Colonic mucosa (tissue), 4 donors: Measurements from ENCODE around the gene ASCL2. TPM values are rescaled to one million over a fixed set of nuclear protein-coding genes. Genes with fewer than 3 reads are reported as not detected.

ENCODE experiments used
- DNase-seq: peaks from one replicate; pipeline ENCODE4 v3.0.0-alpha.2; 2020
- H3K27ac ChIP-seq: fragments of 200-600 bp; one replicate; pipeline ENCODE4 v1.8.0; 2021
- H3K27me3 ChIP-seq: fragments of 200-600 bp; one replicate; pipeline ENCODE4 v1.8.0; 2021
- H3K36me3 ChIP-seq: fragments of 200-600 bp; one replicate; pipeline ENCODE4 v1.8.0; 2021
- H3K4me1 ChIP-seq: fragments of 200-600 bp; one replicate; pipeline ENCODE4 v1.8.0; 2021; ENCODE audit warnings: mild to moderate bottlenecking
- H3K4me3 ChIP-seq: fragments of 200-600 bp; one replicate; pipeline ENCODE4 v1.8.0; 2021
- H3K9ac ChIP-seq, 2 donors: one replicate each; pipeline ENCODE4 v1.7.0; 2013; ENCODE audit warnings: control low read depth in 2 of 2, low read depth in 2 of 2, low read length in 2 of 2
- H3K9me3 ChIP-seq: fragments of 200-600 bp; one replicate; pipeline ENCODE4 v1.8.0; 2021
- intact Hi-C: fragments of 100-400 bp; cut with DNase I; formaldehyde crosslinking; loops from one replicate; pipeline ENCODE4 v1.14.1; 2022
- total RNA-seq, 2 donors: library from RNA; stranded (reverse); fragmentation: NEBNext Ultra II Directional in 1 of 2; extraction: Animal tissue kit (Norgen Biotek cat#: 25700) in 1 of 2; gene quantifications; one replicate each; pipeline ENCODE4 v1.2.1, GENCODE V29; 2021
- TF ChIP-seq, protein P1 (sequence below): fragments of 200-600 bp; IDR thresholded peaks from one replicate; pipeline ENCODE4 v1.8.0; 2022; ENCODE audit warnings: antibody characterized with exemption, mild to moderate bottlenecking
- donor health status: healthy.
- donor health status: DM: no; HTN: no; CAD: no.
- donor health status: DM: no; HTN: no; CAD: no.

ASCL2 gene
- total RNA-seq, 2 donors from 2014 or later: 4.8 to 16.4 TPM

GRCh38 chr11:2313051-2313951 is 42.9 kb upstream of the ASCL2 start:
- Histone ChIP-seq H3K27me3 (no peaks in the 10 kb centered on the region), H3K9ac (no peak overlapping the region), H3K4me3 (no peak overlapping the region), H3K36me3 (no peaks in the 10 kb centered on the region), H3K4me1 (no peaks in the 10 kb centered on the region), H3K9me3 (no peaks in the 10 kb centered on the region), H3K27ac (no peak overlapping the region)
- intact Hi-C loops: no loop called here
- DNase-seq: no peak
- TF ChIP-seq, protein P1, sequence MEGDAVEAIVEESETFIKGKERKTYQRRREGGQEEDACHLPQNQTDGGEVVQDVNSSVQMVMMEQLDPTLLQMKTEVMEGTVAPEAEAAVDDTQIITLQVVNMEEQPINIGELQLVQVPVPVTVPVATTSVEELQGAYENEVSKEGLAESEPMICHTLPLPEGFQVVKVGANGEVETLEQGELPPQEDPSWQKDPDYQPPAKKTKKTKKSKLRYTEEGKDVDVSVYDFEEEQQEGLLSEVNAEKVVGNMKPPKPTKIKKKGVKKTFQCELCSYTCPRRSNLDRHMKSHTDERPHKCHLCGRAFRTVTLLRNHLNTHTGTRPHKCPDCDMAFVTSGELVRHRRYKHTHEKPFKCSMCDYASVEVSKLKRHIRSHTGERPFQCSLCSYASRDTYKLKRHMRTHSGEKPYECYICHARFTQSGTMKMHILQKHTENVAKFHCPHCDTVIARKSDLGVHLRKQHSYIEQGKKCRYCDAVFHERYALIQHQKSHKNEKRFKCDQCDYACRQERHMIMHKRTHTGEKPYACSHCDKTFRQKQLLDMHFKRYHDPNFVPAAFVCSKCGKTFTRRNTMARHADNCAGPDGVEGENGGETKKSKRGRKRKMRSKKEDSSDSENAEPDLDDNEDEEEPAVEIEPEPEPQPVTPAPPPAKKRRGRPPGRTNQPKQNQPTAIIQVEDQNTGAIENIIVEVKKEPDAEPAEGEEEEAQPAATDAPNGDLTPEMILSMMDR: no peak

DNA sequence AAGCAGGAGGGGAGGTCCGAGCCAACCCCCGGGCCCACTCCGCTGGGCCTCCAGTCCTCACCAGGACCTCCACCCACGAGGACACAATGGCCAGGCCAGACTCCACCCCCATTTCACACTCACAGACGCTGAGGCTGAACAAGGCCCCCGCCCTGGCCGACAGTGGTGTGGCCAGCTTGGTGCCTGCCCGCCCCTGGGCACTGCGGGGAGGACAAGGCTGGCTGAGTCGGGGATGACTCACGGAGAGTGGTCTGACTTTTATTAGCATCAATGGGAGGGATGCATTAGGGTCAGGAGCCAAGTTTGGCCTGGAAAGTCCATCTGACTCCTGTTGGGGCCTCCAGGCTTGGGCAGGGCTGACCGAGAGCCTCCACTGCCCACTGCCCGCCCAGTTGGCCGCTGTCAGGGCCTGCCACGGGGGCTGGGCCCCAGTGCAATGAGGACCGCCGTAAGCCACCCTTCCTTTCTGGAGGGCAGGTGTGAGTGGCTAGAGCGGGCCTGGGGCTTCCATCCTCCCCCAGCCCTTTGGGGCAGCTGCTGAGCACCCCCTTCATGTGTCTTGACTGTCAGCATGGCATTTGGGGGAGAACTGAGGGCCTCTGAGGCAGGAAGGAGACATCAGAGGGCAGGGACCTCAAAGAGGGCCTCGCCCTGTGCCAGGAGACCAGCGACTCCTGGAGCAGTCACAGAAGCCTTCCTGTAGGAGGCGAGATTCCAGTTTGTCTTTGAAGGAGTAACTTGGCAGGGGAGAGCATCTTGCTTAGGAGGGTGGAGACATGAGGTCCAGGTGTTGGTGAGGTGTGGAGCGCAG is 42.0 kb upstream of the ASCL2 start:
- no peaks in the 10 kb centered on the region for H3K36me3 ChIP-seq
- no peak overlapping the region for H3K4me3 ChIP-seq
- intact Hi-C loops: no loop called here
- TF ChIP-seq, protein P1: no peak
- H3K9ac ChIP-seq: no peak overlapping the region
- no peaks in the 10 kb centered on the region for H3K27me3 ChIP-seq
- DNase-seq: no peak
- H3K27ac ChIP-seq: no peak overlapping the region
- H3K9me3 ChIP-seq: no peaks in the 10 kb centered on the region
- H3K4me1 ChIP-seq: no peaks in the 10 kb centered on the region

GRCh38 chr11:2311353-2312133 is 41.2 kb upstream of the ASCL2 start:
- H3K9ac ChIP-seq: no peak overlapping the region
- intact Hi-C loops: no loop called here
- H3K36me3 ChIP-seq: no peaks in the 10 kb centered on the region
- no peak overlapping the region for H3K4me3 ChIP-seq
- H3K27ac ChIP-seq: no peak overlapping the region
- no peaks in the 10 kb centered on the region for H3K27me3 ChIP-seq
- no peak for DNase-seq
- no peaks in the 10 kb centered on the region for H3K9me3 ChIP-seq
- TF ChIP-seq, protein P1: no peak
- H3K4me1 ChIP-seq: no peaks in the 10 kb centered on the region

- Histone ChIP-seq H3K27ac (no peak overlapping the region), H3K4me1 (no peaks in the 10 kb centered on the region)
Measured at GRCh38 chr11:2310786-2311352, 40.5 kb upstream of the ASCL2 start.

More at GRCh38 chr11:2310786-2311352, 40.5 kb upstream of the ASCL2 start:
- H3K9me3 ChIP-seq: no peaks in the 10 kb centered on the region
- H3K27me3 ChIP-seq: no peaks in the 10 kb centered on the region
- TF ChIP-seq, protein P1: no peak
- intact Hi-C loops: no loop called here
- no peak overlapping the region for H3K9ac ChIP-seq
- H3K4me3 ChIP-seq: no peak overlapping the region
- DNase-seq: no peak
- no peaks in the 10 kb centered on the region for H3K36me3 ChIP-seq
